ENCODE measurements around the gene SNRPB. TPM values are rescaled to one million over a fixed set of nuclear protein-coding genes. Genes with fewer than 3 reads are reported as not detected.

Gene SNRPB
- total RNA-seq, 2 experiments from 2014 or later: 310 TPM

GRCh38 chr20:2451939-2452732 is 18.5 kb downstream of the SNRPB start:
- peak; percentile 72 for DNase-seq
- CTCF ChIA-PET: interaction anchor here (0.5 to 4.9 kb wide), 11 partner anchors 9 to 247 kb away, joined by 3 to 41 read pairs (median 7); partner anchors contain the start of genes NOP56, SNRPB and TGM6
- Mint-ChIP-seq H3K27me3 (peaks cover 5% of the 10 kb centered on the region), H3K36me3 (ENCODE audit: low read depth) (no peaks in the 10 kb centered on the region), H3K4me1 (peaks cover 19% of the 10 kb centered on the region), H3K27ac (no peak overlapping the region), H3K9me3 (no peaks in the 10 kb centered on the region), H3K4me3 (no peak overlapping the region)
- POLR2A ChIA-PET: interaction anchor here (1.1 to 2.1 kb wide), 3 partner anchors 18 to 245 kb away, joined by 4 to 6 read pairs (median 4); partner anchors contain the start of gene SNRPB

GRCh38 chr20:2451422-2451821 is 19.2 kb downstream of the SNRPB start:
- Mint-ChIP-seq H3K4me3 (no peak overlapping the region), H3K9me3 (no peaks in the 10 kb centered on the region), H3K4me1 (peaks cover 19% of the 10 kb centered on the region), H3K27me3 (peaks cover 5% of the 10 kb centered on the region), H3K36me3 (ENCODE audit: low read depth) (no peaks in the 10 kb centered on the region), H3K27ac (no peak overlapping the region)
- POLR2A ChIA-PET: interaction anchor here (1.7 to 2.1 kb wide), 2 partner anchors 19 to 244 kb away, joined by 4 to 6 read pairs; partner anchors contain the start of gene SNRPB
- CTCF ChIA-PET: interaction anchor here (0.6 to 4.9 kb wide), 7 partner anchors 9 to 243 kb away, joined by 3 to 41 read pairs (median 9); partner anchors contain the start of gene SNRPB
- no peak for DNase-seq

GRCh38 chr20:2449386-2449785 is 21.2 kb downstream of the SNRPB start:
- ChIA-PET CTCF (interaction anchor here (1.0 to 4.9 kb wide), 2 partner anchors 62 to 101 kb away, joined by 3 to 41 read pairs; no protein-coding TSS in a partner anchor), POLR2A (interaction anchor here (1.0 kb wide), 1 partner anchor 21 kb away, joined by 4 read pairs; the partner anchor contains the start of gene SNRPB)
- Mint-ChIP-seq H3K27me3 (peaks cover 8% of the 10 kb centered on the region), H3K27ac (no peak overlapping the region), H3K4me3 (no peak overlapping the region), H3K36me3 (ENCODE audit: low read depth) (no peaks in the 10 kb centered on the region), H3K9me3 (no peaks in the 10 kb centered on the region), H3K4me1 (peaks cover 17% of the 10 kb centered on the region)
- DNase-seq: no peak

GRCh38 chr20:2446845-2447244 is 23.7 kb downstream of the SNRPB start:
- Mint-ChIP-seq H3K27ac (no peak overlapping the region), H3K27me3 (peaks cover 8% of the 10 kb centered on the region), H3K36me3 (ENCODE audit: low read depth) (no peaks in the 10 kb centered on the region), H3K9me3 (no peaks in the 10 kb centered on the region), H3K4me1 (peaks cover 17% of the 10 kb centered on the region), H3K4me3 (no peak overlapping the region)
- CTCF ChIA-PET: interaction anchor here (1.0 to 2.5 kb wide), 5 partner anchors 9 to 239 kb away, joined by 3 to 14 read pairs (median 4); no protein-coding TSS in a partner anchor
- DNase-seq: no peak
- POLR2A ChIA-PET: interaction anchor here (1.4 kb wide), 1 partner anchor 23 kb away, joined by 6 read pairs; the partner anchor contains the start of gene SNRPB

GRCh38 chr20:2431185-2431584 is 39.4 kb downstream of the SNRPB start:
- DNase-seq: no peak
- ChIA-PET POLR2A (no interaction called here), CTCF (no interaction called here)
- Mint-ChIP-seq H3K9me3 (no peaks in the 10 kb centered on the region), H3K4me1 (peaks cover 1% of the 10 kb centered on the region), H3K36me3 (ENCODE audit: low read depth) (no peaks in the 10 kb centered on the region), H3K27me3 (peaks cover 3% of the 10 kb centered on the region), H3K27ac (no peak overlapping the region), H3K4me3 (no peak overlapping the region)

- no peak for DNase-seq
- Mint-ChIP-seq H3K27me3 (peaks cover 5% of the 10 kb centered on the region), H3K27ac (no peak overlapping the region), H3K36me3 (ENCODE audit: low read depth) (no peaks in the 10 kb centered on the region), H3K9me3 (no peaks in the 10 kb centered on the region), H3K4me3 (no peak overlapping the region), H3K4me1 (peaks cover 1% of the 10 kb centered on the region)
- ChIA-PET CTCF (no interaction called here), POLR2A (no interaction called here)
These were observed 40.1 kb downstream of the SNRPB start for GRCh38 chr20:2430538-2430937.

GRCh38 chr20:2429051-2429450 is 41.5 kb downstream of the SNRPB start:
- Mint-ChIP-seq H3K27me3 (peaks cover 5% of the 10 kb centered on the region), H3K4me1 (peaks cover 1% of the 10 kb centered on the region), H3K4me3 (no peak overlapping the region), H3K27ac (no peak overlapping the region), H3K9me3 (no peaks in the 10 kb centered on the region), H3K36me3 (ENCODE audit: low read depth) (no peaks in the 10 kb centered on the region)
- DNase-seq: no peak
- ChIA-PET POLR2A (no interaction called here), CTCF (no interaction called here)

- H3K27ac Mint-ChIP-seq: no peak overlapping the region
- POLR2A ChIA-PET: no interaction called here
- no peaks in the 10 kb centered on the region for H3K4me1 Mint-ChIP-seq
- H3K27me3 Mint-ChIP-seq: peaks cover 19% of the 10 kb centered on the region
- H3K9me3 Mint-ChIP-seq: no peaks in the 10 kb centered on the region
- H3K36me3 Mint-ChIP-seq (ENCODE audit: low read depth): no peaks in the 10 kb centered on the region
- DNase-seq: no peak
- CTCF ChIA-PET: no interaction called here
- no peak overlapping the region for H3K4me3 Mint-ChIP-seq
These were observed 49.3 kb downstream of the SNRPB start for GRCh38 chr20:2421247-2421646.

- ChIA-PET POLR2A (no interaction called here), CTCF (no interaction called here)
- H3K36me3 Mint-ChIP-seq (ENCODE audit: low read depth): no peaks in the 10 kb centered on the region
These were observed 50.1 kb downstream of the SNRPB start for GRCh38 chr20:2420510-2420909.

GRCh38 chr20:2418388-2418787 is 52.2 kb downstream of the SNRPB start:
- CTCF ChIA-PET: no interaction called here
- Mint-ChIP-seq H3K9me3 (no peaks in the 10 kb centered on the region), H3K27me3 (peaks cover 25% of the 10 kb centered on the region), H3K4me1 (no peaks in the 10 kb centered on the region), H3K4me3 (no peak overlapping the region), H3K36me3 (ENCODE audit: low read depth) (no peaks in the 10 kb centered on the region), H3K27ac (no peak overlapping the region)
- POLR2A ChIA-PET: no interaction called here
- DNase-seq: no peak

More at GRCh38 chr20:2420510-2420909, 50.1 kb downstream of the SNRPB start:
- no peak for DNase-seq
- H3K4me1 Mint-ChIP-seq: no peaks in the 10 kb centered on the region
- H3K4me3 Mint-ChIP-seq: no peak overlapping the region
- H3K9me3 Mint-ChIP-seq: no peaks in the 10 kb centered on the region
- H3K27me3 Mint-ChIP-seq: peaks cover 16% of the 10 kb centered on the region
- H3K27ac Mint-ChIP-seq: no peak overlapping the region

GRCh38 chr20:2417213-2417541 is 53.4 kb downstream of the SNRPB start:
- peaks cover 29% of the 10 kb centered on the region for H3K27me3 Mint-ChIP-seq
- ChIA-PET CTCF (interaction anchor here (1.0 kb wide), 1 partner anchor 30 kb away, joined by 3 read pairs; no protein-coding TSS in a partner anchor), POLR2A (no interaction called here)
- no peaks in the 10 kb centered on the region for H3K36me3 Mint-ChIP-seq (ENCODE audit: low read depth)
- no peak overlapping the region for H3K27ac Mint-ChIP-seq
- H3K4me3 Mint-ChIP-seq: no peak overlapping the region
- no peaks in the 10 kb centered on the region for H3K4me1 Mint-ChIP-seq
- no peaks in the 10 kb centered on the region for H3K9me3 Mint-ChIP-seq
- DNase-seq: no peak

- no peak for DNase-seq
- no peaks in the 10 kb centered on the region for H3K36me3 Mint-ChIP-seq (ENCODE audit: low read depth)
- H3K9me3 Mint-ChIP-seq: no peaks in the 10 kb centered on the region
- no peak overlapping the region for H3K27ac Mint-ChIP-seq
- peaks cover 30% of the 10 kb centered on the region for H3K27me3 Mint-ChIP-seq
- no peak overlapping the region for H3K4me3 Mint-ChIP-seq
- CTCF ChIA-PET: interaction anchor here (1.0 kb wide), 1 partner anchor 30 kb away, joined by 3 read pairs; no protein-coding TSS in a partner anchor
- POLR2A ChIA-PET: no interaction called here
- no peaks in the 10 kb centered on the region for H3K4me1 Mint-ChIP-seq
These were observed 53.9 kb downstream of the SNRPB start for GRCh38 chr20:2416541-2417212.
